Natural killer cell (primary cell): ENCODE measurements around the gene TM9SF4. TPM values are rescaled to one million over a fixed set of nuclear protein-coding genes. Genes with fewer than 3 reads are reported as not detected.

Experiments used
- ATAC-seq, 3 donors: fragments of 150-1000 bp in 2 of 3; fragments of 200-7000 bp in 1 of 3; cut with Tn5 transposase; 1 replicate in 1 of 3; 2 replicates in 2 of 3; pipeline ENCODE4 v1.10.0; 2021; ENCODE audit warnings: mild to moderate bottlenecking in 2 of 3, moderate library complexity in 2 of 3
- DNase-seq, 2 donors: peaks; one replicate each; pipeline versions ENCODE4 v3.0.0 to v3.0.0-alpha.2; 2013 to 2021; ENCODE audit warnings: mixed read lengths in 1 of 2
- H3K27ac ChIP-seq: one replicate; pipeline ENCODE4 v1.5.1; 2013; ENCODE audit warnings: mild to moderate bottlenecking, low read length
- H3K27me3 ChIP-seq: one replicate; pipeline ENCODE4 v1.6.1; 2013; ENCODE audit warnings: low read length; ENCODE audit not compliant: control insufficient read depth, insufficient read depth
- H3K36me3 ChIP-seq: one replicate; pipeline ENCODE4 v1.6.1; 2013; ENCODE audit warnings: low read length; ENCODE audit not compliant: control insufficient read depth, insufficient read depth
- H3K4me1 ChIP-seq: one replicate; pipeline ENCODE4 v1.6.1; 2013; ENCODE audit warnings: low read length; ENCODE audit not compliant: control insufficient read depth, insufficient read depth
- H3K4me3 ChIP-seq: one replicate; pipeline ENCODE4 v1.5.1; 2013; ENCODE audit warnings: low read length
- H3K9me3 ChIP-seq: one replicate; pipeline ENCODE4 v1.6.1; 2013; ENCODE audit warnings: low read length; ENCODE audit not compliant: control insufficient read depth, insufficient read depth
- H3K27ac Mint-ChIP-seq, 2 donors: one replicate each; pipeline ENCODE4 v1.8.0; 2022; ENCODE audit warnings: mild to moderate bottlenecking in 2 of 2, mixed read lengths in 2 of 2, moderate library complexity in 1 of 2
- H3K27me3 Mint-ChIP-seq, 2 donors: one replicate each; pipeline ENCODE4 v1.8.0; 2022; ENCODE audit warnings: low read depth in 2 of 2, mixed read lengths in 2 of 2
- H3K36me3 Mint-ChIP-seq: one replicate; pipeline ENCODE4 v1.8.0; 2022; ENCODE audit warnings: mixed read lengths
- H3K4me1 Mint-ChIP-seq, 2 donors: one replicate each; pipeline ENCODE4 v1.8.0; 2022; ENCODE audit warnings: mixed read lengths in 2 of 2
- H3K4me3 Mint-ChIP-seq: one replicate; pipeline ENCODE4 v1.8.0; 2022; ENCODE audit warnings: mild to moderate bottlenecking, moderate library complexity, mixed read lengths
- H3K9me3 Mint-ChIP-seq, 2 donors: one replicate each; pipeline ENCODE4 v1.8.0; 2022; ENCODE audit warnings: mixed read lengths in 2 of 2
- WGBS: methylation state at CpG from one replicate; pipeline ENCODE4 v1.1.7; 2013; ENCODE audit warnings: missing lambda C conversion rate; ENCODE audit not compliant: insufficient coverage; 5-methylcytosine and 5-hydroxymethylcytosine counted together
- intact Hi-C: fragments of 100-400 bp; cut with micrococcal nuclease; formaldehyde crosslinking; loops from one replicate; pipeline ENCODE4 v1.14.2; 2022
- total RNA-seq, 4 donors: library from RNA; stranded (reverse); fragments of 120-200 nt in 1 of 4; gene quantifications; one replicate each; pipeline versions ENCODE4 v1.2.3 to v1.2.4, GENCODE V29; 2013 to 2022
- TF ChIP-seq, protein P1 (sequence below): fragments of 200-600 bp; IDR thresholded peaks from one replicate; pipeline ENCODE4 v1.8.0; 2022; ENCODE audit warnings: antibody characterized with exemption

The TM9SF4 gene
- total RNA-seq, 3 donors from 2014 or later (not counting 1 experiment from before 2014, with no cell fraction given): 35.8 to 42.8 (median 41.2) TPM

DNA sequence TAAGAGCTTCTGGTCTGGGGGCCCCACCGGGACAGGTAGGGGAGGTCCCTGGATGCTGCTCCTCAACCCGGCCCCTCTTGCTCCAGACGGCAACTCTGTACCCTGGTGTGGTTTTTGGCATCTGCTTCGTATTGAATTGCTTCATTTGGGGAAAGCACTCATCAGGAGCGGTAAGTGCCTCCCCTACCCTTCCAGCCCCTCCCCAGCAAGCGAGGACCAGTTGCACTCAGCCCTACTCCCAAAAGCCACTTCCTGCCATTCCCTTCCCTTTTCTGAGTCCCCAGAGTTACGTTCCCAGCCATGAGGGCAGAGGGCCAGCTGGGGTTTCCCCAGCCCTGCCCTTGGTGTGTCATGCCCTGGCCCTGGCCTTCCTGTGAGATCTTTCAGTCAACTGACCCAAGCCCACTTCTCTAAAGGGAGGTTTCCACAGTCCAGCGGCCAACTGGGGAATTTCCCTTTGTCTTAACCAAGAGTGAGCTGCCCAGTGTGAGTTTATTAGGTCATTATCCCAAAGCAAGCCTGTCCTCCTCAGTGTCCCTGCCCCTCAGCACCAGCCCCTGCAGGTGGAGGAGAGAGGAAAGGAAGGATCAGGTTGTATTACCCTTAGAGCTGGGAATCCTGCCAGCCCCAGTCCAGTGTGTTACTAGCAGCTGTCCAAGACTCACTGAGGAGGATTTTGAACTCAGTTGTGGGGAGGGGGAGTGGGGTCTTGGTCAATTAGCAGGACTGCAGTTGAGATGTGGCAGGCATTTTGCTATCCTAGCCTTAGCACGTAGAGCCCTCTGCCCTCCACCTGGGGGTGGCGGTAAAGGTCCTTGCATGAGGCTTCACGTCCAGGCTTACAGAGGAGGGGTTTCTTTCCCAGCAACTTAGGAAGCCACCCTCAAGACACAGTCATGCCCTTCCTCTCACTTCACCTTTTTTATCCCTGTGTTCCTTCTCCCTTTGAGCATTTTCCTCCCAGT is 45.8 kb downstream of the TM9SF4 start:
- intact Hi-C loops: no loop called here
- Mint-ChIP-seq H3K27ac (peak overlapping the region; percentile 23 to 58), H3K36me3 (no peaks in the 10 kb centered on the region)

DNA sequence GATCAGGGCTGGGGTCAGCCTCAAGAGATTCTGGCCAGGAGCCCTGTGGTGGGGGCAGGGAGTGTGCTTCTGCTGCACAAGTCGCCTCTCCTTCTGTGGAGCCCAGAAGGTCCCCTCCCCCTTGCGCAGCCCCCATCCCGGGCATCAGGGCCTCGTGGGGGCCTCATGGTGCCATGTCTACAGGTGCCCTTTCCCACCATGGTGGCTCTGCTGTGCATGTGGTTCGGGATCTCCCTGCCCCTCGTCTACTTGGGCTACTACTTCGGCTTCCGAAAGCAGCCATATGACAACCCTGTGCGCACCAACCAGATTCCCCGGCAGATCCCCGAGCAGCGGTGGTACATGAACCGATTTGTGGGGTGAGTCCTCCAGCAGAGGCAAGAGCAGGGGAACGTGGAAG is 48.1 kb downstream of the TM9SF4 start:
- Mint-ChIP-seq H3K36me3 (peaks cover 10% of the 10 kb centered on the region), H3K27ac (no peak overlapping the region), H3K4me1 (peaks cover 0 to 10% of the 10 kb centered on the region in 2 donors), H3K4me3 (no peak overlapping the region), H3K27me3 (no peaks in the 10 kb centered on the region), H3K9me3 (no peaks in the 10 kb centered on the region)
- Histone ChIP-seq H3K4me3 (no peak overlapping the region), H3K36me3 (peaks cover 60% of the 10 kb centered on the region), H3K27me3 (no peaks in the 10 kb centered on the region), H3K4me1 (peaks cover 7% of the 10 kb centered on the region), H3K27ac (no peak overlapping the region), H3K9me3 (no peaks in the 10 kb centered on the region)
- ATAC-seq: no peak
- WGBS: 97% methylated on average over 14 of the region's 14 CpGs
- intact Hi-C loops: no loop called here
- DNase-seq: no peak
- TF ChIP-seq, protein P1, sequence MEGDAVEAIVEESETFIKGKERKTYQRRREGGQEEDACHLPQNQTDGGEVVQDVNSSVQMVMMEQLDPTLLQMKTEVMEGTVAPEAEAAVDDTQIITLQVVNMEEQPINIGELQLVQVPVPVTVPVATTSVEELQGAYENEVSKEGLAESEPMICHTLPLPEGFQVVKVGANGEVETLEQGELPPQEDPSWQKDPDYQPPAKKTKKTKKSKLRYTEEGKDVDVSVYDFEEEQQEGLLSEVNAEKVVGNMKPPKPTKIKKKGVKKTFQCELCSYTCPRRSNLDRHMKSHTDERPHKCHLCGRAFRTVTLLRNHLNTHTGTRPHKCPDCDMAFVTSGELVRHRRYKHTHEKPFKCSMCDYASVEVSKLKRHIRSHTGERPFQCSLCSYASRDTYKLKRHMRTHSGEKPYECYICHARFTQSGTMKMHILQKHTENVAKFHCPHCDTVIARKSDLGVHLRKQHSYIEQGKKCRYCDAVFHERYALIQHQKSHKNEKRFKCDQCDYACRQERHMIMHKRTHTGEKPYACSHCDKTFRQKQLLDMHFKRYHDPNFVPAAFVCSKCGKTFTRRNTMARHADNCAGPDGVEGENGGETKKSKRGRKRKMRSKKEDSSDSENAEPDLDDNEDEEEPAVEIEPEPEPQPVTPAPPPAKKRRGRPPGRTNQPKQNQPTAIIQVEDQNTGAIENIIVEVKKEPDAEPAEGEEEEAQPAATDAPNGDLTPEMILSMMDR: no peak

More for the DNA sequence above, 45.8 kb downstream of the TM9SF4 start:
- Histone ChIP-seq H3K27me3 (no peaks in the 10 kb centered on the region), H3K9me3 (no peaks in the 10 kb centered on the region), H3K4me1 (peaks cover 7% of the 10 kb centered on the region), H3K27ac (peak overlapping the region; percentile 3), H3K36me3 (peaks cover 56% of the 10 kb centered on the region), H3K4me3 (no peak overlapping the region)
- H3K4me3 Mint-ChIP-seq: no peak overlapping the region
- H3K4me1 Mint-ChIP-seq: peaks cover 0 to 10% of the 10 kb centered on the region in 2 donors
- DNase-seq: peak in 1 of 2 donors; percentile 46
- H3K27me3 Mint-ChIP-seq: no peaks in the 10 kb centered on the region
- peak; percentile 65 to 81 (median 75) for ATAC-seq
- H3K9me3 Mint-ChIP-seq: no peaks in the 10 kb centered on the region
- TF ChIP-seq, protein P1: no peak
- 51% methylated on average over 10 of the region's 11 CpGs for WGBS

DNA sequence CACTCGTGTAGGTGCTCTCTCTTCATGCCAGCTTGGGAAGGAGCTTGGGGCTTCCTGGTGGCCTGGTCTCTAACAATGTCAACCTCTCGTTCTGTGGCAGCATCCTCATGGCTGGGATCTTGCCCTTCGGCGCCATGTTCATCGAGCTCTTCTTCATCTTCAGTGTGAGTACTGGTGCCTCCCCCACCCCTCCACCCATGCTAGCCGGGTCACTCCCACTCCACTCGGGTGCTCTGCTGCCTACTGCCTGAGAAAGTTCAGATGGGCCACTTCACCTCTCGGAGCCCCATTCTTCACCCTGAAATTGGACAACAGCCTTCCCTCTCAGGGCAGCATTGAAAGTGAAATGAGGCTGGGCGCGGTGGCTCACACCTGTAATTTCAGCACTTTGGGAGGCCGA is 48.8 kb downstream of the TM9SF4 start:
- ATAC-seq (no peak), DNase-seq (no peak)
- peaks cover 0 to 10% of the 10 kb centered on the region in 2 donors for H3K4me1 Mint-ChIP-seq
- no peak overlapping the region for H3K27ac Mint-ChIP-seq
- no peaks in the 10 kb centered on the region for H3K27me3 ChIP-seq
- H3K9me3 ChIP-seq: no peaks in the 10 kb centered on the region
- H3K36me3 ChIP-seq: peaks cover 57% of the 10 kb centered on the region
- no peak overlapping the region for H3K4me3 Mint-ChIP-seq
- H3K36me3 Mint-ChIP-seq: peaks cover 10% of the 10 kb centered on the region
- WGBS: 96% methylated on average over 11 of the region's 11 CpGs
- H3K9me3 Mint-ChIP-seq: no peaks in the 10 kb centered on the region
- intact Hi-C loops: no loop called here
- H3K27me3 Mint-ChIP-seq: no peaks in the 10 kb centered on the region
- TF ChIP-seq, protein P1: no peak
- H3K4me3 ChIP-seq: no peak overlapping the region
- H3K4me1 ChIP-seq: peaks cover 7% of the 10 kb centered on the region
- H3K27ac ChIP-seq: no peak overlapping the region
